HUDEP-2 (cell line): ENCODE results near the gene TIMP3.

Experiments
- DNase-seq, 76 experiments: peaks; one replicate each; lab custom pipeline; 2025; ENCODE audit not compliant: unreplicated experiment in 76 of 76; lab: John Stamatoyannopoulos, UW

TIMP3 gene

DNA sequence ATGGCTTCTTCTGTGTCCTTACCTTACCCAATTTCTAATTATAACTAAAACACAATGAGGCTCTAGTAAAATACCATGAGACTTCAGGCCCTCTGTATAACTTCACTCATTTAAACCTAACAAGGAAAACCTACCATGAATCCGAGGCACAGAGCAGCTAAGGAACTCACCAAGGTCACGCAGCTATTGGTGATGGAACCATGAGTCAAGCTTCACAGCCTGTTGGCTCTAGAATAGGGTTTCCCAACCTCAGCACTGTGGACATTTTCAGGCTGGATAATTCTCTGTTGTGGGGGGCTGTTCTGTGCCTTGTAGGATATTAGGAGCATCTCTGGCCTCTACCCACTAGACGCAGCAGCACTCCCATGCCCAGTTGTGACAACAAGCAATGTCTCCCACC is 75.7 kb downstream of the TIMP3 start:
- DNase-seq, result no peak

DNA sequence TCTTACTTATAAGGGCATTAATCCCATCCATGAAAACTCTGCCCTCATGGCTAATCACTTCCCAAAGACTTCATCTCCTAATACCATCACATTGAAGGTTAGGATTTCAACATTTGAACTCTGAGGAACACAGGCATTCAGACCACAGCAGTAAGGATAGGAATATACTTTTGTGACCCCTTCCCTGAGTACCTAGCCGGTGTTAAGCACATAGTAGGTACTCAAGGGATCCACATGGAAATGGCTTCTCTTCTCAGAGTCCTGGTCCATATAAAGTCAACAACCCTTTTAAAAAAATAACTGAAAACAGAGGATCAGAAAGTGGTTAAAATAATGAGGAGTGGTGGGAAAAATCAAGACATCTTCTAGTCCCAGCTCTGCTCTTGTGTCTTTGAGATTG is 78.0 kb downstream of the TIMP3 start:
- no peak for DNase-seq

DNA sequence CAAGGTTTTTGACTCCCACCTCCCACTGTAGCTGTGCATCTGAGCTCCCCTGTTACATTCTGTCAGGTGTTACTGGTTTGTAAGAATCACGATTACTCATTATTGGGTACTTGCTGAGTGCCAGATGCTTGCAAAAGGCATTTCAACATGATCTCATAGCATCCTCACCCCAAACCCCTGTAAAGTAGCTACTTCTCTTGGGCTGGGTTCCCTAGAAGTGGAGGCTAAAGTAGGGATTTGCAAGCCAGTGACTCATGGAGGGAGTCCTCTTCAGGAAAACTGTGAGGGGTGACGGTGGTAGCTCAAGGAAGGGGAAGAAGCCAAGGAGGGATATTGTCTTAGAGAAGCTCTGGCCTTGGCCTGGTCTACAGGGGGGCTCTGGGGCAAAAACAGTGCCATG is 78.6 kb downstream of the TIMP3 start:
- DNase-seq, result no peak

DNA sequence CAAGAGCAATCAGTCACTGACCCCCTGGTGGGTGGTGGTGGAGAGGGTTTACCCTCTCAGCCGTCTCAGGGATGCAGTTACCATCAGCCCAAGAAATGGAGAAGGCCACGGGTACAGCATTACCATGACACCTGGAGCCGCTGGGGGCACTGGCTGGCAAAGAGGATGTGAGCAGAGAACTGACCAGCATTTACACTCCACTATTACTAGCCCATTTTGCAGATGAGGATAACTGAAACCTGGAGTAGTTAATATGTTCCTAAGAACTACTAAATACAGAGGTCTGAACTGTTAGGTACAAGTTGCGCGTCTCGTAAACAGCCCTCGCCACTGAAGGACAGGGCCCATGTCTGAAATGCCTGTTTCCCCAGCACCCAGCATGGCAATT is 79.0 kb downstream of the TIMP3 start:
- peak in 21 of 76 experiments; percentile 10 to 56 (median 32) for DNase-seq

DNA sequence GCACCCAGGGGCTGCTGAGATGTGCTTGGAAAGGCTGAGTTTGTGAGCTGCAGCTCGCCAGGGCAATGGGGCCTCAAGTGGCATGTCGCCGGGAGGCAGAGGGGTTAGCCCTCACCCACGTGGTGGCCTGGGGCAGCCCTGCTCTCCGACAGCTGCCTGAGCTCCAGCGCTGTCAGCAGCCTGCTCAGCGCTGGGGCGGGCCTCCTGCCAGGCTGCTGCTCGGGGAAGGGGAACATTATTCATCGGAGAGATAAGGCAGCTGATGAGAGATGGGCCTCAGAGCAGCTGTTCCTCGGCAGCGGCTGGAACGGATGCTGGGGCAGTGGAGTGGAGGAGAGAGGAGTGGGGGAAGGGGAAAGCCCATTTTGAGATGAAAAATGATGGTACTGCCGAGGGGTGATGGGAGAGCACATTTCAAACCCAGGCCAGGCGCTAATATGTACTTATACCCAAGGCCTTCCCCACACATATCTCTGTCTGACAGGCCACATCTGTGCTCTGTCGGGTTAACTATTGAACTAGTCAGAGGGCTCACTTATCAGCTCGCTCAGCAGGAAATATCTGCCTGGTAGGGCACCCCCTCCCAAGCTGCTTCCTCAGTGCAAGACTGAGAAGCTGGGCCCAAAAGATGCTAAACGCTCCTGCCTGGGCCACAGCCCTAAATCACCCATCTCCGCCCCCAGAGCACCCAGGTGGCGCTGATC is 79.5 kb downstream of the TIMP3 start:
- DNase-seq, result peak in 75 of 76 experiments; percentile 39 to 99 (median 96)

DNA sequence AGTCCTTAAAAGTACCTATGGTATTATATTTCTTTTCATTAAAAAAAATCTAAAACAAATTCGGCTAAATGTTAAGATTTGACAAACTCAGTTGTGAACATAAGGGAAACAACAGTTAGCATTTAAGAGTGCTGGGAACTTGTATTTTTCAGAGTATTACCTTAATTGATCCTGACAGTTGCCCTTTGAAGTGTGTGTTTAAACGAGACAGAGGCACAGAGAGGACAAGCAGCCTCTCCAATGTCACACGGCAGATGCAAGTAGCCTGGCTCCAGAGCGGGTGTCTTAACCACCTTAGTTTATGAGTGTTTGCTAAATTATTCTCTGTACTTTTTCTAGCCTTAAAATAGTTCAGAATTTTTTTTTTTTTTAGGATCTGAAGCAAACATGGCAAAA is 80.9 kb downstream of the TIMP3 start:
- peak in 7 of 76 experiments; percentile 7 to 46 (median 39) for DNase-seq

DNA sequence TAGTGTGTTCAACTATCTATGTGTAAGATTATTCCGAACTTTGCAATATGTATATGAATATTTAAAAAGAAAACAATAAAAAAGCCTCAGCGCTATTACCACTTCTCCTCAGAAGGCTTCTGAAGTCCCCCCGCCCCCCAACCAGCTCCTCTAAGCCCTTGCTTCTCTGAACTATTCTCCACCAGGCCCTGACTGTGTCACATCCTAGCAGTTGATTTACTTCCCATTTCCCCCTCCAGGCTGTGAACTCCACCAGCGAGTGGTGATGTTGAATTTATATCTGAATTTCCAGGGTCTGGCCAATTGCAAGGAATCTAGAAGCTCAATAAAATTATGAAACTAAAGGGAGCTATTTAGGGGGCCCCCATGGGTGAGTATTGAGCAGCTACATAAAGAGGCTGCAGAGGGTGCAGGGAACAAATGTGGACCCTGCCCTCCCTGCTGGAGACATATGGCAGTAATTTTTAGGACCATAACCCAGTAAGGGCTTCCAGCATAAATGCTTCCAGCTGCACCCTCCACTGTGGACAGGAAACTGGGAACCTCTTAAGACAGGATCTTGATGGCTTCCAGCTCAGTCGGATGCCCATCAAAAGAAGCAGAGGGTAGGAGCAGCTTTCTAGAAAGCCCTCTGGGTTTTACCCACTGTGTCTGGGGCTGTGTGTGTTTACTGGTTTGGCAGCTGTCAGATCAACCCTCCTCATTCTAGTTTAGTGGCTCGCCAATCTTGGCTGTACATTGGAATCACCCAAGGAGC is 81.4 kb downstream of the TIMP3 start:
- DNase-seq, result peak in 13 of 76 experiments; percentile 7 to 50 (median 18)

DNA sequence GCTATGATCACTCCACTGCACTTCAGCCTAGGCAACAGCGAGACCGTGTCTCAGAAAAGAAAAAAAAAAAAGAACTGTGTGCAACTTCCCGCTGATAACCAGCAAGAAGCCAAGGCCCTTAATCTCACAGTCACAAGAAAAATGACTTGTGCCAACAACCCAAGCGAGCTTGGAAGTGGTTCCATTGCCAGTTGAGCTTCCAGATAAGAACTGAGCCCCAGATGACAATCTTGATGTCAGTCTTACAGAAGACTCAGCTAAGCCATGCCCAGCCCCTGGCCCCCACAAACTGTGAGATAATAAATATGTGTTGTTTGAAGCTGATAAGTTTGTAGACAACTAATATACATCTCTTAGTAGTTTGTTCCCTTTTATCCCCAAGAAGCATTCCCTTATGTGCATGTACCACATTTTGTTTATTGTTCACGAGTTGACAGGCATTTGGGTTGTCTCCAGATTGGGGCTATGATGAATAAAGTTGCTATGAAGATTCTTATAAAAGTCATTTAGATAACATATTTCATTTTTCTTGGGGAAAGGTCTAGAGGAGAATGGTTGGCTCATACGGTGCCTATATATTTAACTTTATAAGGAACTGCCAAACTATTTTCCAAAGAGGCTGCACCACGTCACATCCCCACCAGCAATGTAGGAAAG is 85.9 kb downstream of the TIMP3 start:
- DNase-seq, result peak in 74 of 76 experiments; percentile 30 to 99 (median 88)

DNA sequence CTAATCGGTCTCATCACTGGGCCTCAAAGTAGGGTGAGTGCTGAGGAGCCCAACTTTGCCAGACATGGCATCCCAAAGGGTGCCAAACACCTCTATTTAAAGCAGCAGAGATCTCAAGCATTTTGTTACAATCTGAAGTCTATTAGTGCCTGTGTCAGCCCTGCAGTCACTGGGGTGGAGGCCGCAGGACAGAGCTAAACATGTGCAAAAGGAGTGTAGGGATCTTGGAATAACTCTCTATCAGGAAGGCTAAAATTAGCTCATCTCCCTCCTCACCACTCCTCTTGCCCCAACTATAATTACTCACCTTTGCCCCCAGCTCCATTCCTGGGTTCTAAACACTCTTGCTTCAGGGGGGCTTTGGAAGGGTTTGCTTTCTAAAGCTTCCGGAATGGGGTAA is 87.5 kb downstream of the TIMP3 start:
- DNase-seq, result no peak

DNA sequence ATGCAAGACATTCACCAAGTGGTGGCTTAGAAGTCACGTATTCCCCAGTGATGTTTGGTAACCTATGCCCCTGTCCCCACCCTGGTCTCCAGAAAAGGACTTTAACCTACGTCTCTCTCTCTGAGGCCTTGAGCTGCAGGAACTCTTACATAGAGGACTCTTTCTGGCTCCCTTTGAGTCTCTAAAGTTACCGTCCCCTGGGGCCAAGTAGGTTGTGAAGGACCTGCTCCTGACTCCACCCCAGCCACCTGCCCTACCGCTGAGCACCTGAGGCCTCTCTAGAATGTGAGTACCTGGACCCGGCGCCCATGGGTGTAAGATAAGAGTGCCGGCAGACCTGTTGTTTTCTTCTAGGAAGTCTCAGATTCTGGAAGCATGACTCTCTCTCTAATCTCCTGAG is 95.4 kb downstream of the TIMP3 start:
- DNase-seq, result no peak

DNA sequence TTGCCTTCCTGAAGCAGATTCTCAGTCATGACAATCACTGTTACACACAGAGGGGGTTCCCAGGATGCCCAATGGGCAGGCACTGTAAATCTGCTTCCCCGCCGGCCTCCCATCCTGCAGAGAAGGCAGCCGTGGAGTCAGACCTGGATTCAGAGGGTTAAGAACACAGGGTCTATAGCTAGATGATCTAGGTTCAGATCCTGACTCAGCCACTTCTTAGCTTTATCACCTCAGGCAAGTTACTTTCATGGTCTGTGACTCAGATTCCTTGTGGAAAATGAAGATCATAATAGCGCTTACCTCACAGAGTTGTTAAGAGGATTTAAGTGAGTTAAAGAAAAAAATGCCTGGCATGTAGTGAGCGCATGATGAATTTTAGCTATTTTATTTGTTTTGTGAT is 95.9 kb downstream of the TIMP3 start:
- peak in 6 of 76 experiments; percentile 13 to 32 (median 21) for DNase-seq

DNA sequence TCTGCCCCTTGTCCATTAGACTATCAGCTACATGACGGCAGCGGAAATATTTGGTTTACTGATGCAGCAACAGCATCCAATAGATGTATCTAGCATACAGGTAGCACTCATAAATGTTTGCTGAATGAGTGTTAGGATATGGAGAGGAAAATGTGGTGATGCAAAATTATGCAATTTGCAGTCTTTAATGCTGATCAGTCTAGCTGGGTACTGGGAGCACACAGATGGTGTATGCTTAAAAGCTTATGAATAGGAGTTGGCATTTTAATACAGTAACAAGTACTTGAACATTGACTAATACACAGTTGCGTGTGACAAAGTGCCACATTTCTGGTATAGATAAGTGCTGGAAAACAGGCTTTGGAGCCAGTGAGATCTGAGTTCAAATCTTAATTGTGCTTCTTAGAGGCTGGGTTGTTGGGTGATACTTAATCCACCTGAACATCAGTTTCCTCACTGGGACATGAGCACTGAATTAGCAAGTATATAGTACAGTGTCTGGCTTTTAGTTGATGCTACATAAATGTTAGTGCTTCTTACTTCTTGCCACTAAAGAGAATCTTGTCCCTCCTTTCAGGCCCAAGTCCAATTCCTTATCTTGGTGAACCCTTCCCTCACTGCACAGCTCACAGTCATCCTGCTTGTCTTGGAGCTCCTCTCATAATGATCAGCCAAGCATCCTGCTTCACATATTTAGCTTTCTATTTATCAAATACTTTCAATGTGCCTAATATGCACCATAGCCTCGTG is 99.6 kb downstream of the TIMP3 start:
- DNase-seq, result peak in 13 of 76 experiments; percentile 4 to 56 (median 22)

DNA sequence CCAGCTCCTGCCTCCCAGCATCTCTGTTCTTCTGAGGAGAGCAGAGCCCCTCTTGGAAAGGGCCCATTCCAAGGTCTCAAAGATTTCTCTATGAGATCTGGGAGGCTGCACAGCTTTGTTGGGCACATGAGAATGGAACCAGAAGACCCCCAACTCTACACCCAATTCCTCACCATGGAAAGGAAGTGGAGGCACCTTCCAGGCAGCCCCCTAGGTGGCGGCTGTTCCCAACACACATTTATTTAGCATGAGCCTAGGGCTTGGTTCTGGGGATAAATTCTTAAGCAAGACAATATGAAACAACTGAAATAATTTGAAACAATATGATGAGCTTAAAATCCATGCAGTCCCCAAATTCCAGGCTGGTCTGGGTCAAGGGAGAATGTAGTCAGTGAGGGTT is 100.4 kb downstream of the TIMP3 start:
- DNase-seq, result no peak

DNA sequence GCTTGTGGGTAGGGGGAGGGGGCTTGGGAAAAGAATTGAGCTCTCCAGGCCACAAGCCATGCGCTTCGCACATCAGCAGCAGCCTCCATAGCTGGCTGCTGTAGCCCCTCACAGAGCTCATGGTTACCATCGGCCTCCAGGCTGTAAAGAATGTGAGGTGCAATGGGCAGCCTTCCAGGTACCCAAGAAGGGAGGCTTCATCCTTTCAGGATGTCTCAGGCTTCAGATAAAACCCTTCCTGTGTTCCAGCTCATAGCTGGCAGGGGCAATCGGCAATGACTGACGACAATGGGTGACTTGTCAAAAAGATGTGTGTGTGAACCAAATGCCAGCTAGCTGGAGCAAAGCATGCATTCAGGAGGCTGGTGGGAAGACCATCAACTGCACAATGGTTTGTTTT is 102.0 kb downstream of the TIMP3 start:
- no peak for DNase-seq

DNA sequence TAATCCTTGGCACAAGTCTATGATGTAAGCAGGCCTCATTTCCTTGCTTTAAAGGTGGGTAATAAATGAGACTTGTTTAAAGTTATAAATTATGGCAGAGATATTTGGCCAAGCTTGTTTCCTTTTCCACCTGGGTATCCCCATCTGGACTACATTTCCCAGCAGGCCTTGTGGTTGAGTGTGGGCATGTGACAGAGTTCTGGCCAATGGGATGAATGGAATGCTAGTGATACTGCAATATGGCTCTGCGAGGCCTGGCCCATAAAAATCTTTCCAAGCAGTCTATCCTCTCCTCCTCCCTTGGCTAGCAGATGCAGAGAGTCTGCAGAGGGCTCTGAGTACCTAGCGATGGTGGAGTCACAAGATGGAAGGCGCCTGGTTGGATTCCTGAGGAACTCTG is 102.5 kb downstream of the TIMP3 start:
- DNase-seq, result peak in 31 of 76 experiments; percentile 5 to 50 (median 27)

DNA sequence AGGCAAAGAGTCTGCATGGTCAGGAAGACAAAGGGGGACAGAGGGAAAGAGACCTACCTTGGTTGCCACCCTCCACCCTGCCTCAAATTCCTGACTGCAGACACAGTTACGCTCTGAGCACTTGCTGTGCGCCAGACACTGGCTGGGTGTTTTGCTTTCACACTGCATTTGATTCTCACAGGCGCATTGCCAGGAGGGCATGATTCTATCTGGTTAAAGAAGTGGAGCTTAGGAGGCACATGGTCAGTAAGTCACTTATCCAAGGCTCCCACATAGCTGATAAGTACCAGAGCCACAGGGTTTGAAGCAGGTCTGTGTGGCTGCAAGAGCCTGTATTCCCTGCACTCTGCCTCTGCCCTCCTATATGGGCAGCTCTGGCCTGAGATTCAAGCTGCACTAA is 103.9 kb downstream of the TIMP3 start:
- DNase-seq, result peak in 72 of 76 experiments; percentile 46 to 91 (median 78)

DNA sequence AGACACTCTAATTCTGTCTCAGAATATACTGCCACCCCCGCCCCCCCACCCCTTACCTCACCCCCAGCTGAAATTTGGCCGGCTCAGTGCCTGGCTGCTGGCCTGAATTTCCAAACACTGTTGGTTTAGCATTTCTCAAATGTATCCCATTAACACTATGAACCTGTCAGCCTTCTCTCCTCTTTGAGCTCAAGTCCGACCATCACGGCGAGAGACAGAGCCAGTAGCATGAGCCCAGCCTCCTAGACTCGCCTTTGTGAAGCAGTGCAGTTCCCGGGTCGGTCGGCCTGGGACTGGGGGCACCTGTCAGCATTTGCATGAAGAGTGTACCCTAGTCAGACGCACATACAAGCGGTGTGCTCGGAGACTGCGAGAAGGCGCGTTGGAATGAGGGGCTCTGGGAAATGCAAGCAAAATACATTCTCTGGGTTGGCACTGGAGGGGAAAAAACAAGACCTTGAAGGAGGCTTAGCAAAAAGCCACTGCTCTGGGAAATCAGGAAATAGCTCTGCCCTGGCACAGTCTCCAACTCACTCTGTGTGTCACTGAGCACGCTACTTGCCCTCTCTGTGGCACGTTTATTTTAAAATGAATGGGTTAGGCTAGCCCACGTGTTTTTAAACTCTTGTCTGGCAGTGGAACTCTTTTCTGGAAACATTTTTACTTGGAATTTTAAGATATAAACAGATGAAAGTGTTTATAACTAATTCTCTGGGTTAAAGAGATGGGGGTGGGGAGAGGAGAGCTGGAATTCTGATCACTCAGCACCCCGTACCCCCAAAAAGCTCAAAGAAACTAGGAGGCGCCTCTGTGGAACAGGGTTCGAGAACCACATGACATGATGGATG is 108.3 kb downstream of the TIMP3 start:
- DNase-seq, result no peak

DNA sequence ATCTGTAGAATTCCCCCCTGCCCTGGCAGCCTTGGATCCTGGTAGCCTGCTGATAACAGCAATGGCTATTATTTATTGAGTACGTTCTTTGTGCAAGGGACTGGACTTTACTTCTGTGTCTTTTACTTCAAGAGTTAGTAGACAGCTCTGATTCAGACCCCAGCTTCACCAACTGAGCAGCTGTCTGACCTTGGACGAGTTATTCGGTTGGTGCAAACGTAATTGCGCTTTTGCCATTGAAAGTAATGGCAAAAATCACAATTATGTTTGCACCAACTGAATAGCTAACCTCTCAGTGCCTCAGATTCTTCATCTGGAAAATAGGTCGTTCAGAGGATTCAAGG is 108.9 kb downstream of the TIMP3 start:
- no peak for DNase-seq

DNA sequence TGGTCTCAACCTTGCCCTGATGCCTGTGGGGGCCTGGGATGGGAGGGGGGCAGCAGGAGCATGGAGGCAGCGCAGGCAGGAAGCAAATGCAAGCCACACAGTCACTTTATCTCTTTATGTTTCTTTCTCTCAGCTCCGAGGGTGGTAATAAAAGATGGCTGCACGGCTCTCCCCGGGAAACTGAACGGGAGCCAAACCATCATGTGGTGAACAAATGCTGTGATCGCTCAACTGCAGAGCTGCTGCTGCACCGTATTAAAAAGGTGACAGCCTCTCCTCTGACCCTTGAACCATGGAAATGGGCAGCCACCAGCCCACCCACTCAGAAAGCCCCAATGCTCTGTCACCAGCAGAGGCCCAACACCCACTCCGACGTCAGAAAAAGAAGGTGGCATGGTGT is 110.0 kb downstream of the TIMP3 start:
- no peak for DNase-seq
